NCI-H2029 treated with DMSO at 0.1 percent for 48 hours (cell line): ENCODE results near the gene SYNE2.
"Not testable (repeated sequence)": the region's sequence is repeated elsewhere in the genome, so short reads cannot be mapped to it uniquely, and the experiment has no call there.

Experiments used
- DNase-seq: peaks from one replicate; lab custom pipeline; 2025; lab: John Stamatoyannopoulos, UW

The SYNE2 gene

GRCh38 chr14:64081174-64081746 is 228.5 kb downstream of the SYNE2 start:
- no peak for DNase-seq

- DNase-seq, result no peak
Measured at GRCh38 chr14:64082837-64083236, 230.0 kb downstream of the SYNE2 start.

GRCh38 chr14:64088647-64088964 is 235.8 kb downstream of the SYNE2 start:
- DNase-seq, result no peak

DNA sequence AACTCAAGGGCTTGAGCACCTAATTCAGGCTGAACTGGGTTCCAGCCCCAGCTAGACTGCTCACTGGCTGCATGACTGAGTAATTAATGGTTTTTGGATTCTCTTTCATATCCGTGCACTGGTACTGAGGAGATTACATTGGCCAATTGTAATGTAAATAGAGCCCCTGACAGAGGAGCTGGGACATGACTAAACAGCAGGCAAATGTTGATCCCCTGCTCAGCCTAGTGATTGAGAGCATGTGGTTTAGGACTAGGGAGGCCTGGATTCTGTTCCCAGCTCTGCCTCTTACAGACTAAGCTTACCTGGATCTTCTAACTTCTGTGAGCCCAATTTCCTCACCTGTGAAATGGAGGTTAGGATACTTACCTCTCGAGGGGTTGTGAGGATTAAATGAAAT is 237.1 kb downstream of the SYNE2 start:
- no peak for DNase-seq

DNA sequence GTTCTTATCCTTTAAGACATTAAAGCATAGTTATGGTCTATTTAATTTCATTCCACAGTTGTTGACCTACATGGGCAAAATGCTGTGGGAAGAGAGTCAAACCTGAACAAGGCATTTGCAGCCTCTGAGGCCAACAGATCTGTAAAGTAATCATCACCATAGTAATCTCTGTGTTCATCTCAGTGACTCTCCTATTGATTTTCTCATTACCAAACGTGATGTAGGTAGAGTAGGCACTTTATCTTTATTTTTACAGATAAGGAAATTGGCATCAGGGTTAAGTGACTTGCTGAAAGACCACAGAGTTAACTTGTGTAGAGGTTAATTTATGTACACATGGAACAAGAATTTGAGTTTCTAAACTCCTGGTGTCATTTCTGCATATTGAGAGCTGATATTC is 238.4 kb downstream of the SYNE2 start:
- DNase-seq, result no peak

DNA sequence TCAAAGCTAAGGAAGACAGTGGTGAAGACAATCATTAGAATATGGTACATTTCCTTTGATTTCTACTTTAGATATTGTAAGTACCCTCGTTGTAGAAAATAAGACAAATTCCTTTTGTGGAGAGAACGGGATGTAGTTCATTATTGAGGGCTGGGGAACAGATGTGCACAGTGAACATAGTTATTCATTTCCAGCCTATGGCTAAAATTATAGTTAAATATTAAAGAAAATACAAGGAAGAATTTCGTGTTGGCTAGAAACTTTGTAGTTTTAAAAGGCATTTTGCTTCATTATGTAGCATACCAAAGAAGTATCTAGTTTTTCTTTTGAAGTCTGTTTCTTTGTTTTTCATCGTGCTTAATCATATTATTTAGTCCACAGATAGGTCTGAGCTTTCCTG is 239.5 kb downstream of the SYNE2 start:
- DNase-seq, result no peak

- no peak for DNase-seq
Measured at GRCh38 chr14:64092940-64093339, 240.1 kb downstream of the SYNE2 start.

- DNase-seq, result no peak
Measured at GRCh38 chr14:64095620-64096019, 242.8 kb downstream of the SYNE2 start.

DNA sequence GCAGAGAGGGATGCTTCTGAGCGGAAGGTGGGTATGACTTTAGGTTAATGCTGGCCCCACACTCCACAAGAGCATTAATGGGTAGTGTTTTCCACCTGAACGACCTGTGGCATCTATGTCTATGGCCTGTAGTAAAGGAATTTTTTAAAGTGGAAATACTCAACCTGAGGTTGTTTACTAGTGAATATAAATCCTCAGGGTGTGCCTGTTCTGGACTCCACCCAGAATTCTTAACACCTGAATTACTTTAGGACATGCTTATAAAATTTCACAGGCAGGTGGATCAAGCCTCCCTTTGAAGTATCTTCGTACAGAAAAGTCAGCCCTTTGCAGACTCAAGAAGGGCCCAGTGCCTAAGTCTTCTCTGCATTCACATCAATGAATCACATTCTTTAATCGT is 245.3 kb downstream of the SYNE2 start:
- no peak for DNase-seq

DNA sequence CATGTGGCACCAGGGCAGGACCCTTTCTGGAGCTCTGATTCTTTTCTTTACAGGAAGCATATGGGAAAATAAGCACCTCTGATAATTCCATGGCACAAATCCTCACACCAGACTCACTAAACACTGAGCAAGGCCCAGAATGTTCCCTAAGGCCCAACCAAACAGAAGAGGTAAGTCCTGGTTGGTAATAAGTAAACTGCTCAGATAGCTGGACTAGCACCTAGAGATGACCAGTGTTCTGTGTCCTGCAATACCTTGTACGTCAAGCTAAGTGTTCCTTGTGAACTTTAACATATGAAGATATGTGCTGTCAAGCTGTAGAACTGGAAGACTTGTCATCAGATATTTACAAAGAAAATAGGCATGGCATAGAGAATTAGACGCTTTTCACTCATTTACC is 254.6 kb downstream of the SYNE2 start:
- DNase-seq, result no peak

- no peak for DNase-seq
Measured at GRCh38 chr14:64109819-64110554, 257.2 kb downstream of the SYNE2 start.

GRCh38 chr14:64110802-64111201 is 258.0 kb downstream of the SYNE2 start:
- no peak for DNase-seq

DNA sequence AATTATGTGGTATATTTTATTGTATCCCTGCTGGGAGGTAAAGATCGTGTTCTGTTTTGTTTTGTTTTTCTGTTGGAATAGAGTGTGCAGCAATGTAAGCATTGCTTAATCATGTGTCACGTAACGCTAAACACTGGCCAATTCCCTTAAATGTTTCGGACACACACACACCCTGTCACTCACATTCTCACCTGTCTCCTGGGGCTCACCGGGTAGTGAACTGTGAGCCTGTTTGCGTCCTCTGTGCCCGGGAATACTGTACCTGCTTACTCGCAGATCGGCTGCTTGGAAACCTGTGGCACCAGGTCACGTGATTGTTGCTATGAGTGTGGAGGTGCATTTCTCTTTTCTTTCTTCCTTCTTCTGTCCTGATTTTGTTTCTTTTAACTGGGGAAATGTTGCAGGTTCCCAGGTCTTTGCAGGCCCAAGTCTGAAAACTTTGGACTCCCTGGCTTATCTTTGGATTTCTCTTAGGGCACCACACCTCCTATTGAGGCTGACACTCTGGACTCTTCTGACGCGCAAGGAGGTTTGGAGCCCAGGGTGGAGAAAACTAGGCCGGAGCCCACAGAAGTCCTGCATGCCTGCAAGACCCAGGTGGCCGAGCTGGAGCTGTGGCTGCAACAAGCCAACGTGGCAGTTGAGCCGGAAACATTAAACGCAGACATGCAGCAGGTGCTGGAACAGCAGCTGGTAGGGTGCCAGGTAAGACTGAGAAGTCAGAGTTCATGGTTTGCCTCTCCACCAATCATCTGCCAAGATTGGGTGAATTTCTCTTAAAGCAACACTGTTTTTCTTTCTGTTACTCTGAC is 260.3 kb downstream of the SYNE2 start:
- peak; percentile 48 for DNase-seq

DNA sequence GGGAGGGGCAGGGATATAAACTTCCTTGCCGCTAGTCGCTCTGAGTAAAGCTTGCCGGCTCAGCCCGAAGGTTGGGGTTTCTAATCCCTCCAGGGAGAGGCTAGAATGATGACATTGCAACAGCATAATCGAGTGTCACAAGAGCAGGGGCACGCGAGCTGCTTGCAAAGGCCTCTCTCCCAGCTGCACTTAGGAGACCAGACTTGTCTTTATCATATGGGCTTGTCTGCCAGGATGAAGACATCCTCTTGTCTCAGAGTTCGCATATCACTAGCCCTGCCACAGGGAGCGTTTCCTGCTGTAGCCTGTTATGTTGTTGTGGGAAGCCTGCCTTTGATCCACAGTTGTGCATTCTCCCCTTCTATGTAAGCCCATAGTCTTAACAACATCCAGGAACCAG is 261.4 kb downstream of the SYNE2 start:
- DNase-seq, result no peak

DNA sequence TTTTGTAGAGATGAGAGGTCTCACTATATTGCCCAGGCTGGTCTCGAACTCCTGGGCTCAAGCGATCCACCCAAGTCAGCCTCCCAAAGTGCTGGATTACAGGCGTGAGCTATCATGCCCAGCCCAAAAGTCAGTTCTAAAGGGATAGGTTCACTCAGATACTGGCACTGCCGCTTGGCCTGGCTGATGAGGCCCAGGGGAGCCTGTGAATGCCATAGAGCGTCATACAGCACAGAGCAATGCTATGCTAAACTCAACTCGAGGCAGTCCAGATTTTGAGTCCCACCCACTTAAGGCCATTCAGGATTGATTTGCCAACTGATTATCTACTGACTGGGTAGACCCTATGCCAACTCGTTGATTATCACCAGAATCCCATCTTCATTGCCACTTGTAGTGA is 262.0 kb downstream of the SYNE2 start:
- DNase-seq, result no peak

DNA sequence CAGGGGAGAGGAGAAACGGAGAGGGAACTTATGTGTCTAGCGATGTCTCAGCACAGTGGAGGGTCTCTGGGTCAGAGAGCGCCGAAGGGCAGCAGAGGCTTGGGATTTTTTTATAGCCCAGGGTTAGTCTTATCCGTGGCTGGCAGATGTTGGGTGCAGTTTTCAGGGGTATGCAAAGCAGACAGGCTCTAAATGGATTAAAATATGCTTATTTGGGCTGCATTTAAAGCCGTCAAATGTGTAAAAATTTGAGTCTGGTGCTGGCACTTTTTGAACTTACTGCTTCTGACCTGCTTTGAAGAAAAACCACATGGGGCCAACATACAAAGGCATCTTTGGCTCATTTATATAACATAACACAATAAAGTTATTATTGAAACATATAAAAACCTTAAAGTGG is 262.6 kb downstream of the SYNE2 start:
- DNase-seq, result no peak

GRCh38 chr14:64117671-64118402 is 265.0 kb downstream of the SYNE2 start:
- no peak for DNase-seq

GRCh38 chr14:64118403-64118742 is 265.6 kb downstream of the SYNE2 start:
- DNase-seq, result not testable (repeated sequence)

DNA sequence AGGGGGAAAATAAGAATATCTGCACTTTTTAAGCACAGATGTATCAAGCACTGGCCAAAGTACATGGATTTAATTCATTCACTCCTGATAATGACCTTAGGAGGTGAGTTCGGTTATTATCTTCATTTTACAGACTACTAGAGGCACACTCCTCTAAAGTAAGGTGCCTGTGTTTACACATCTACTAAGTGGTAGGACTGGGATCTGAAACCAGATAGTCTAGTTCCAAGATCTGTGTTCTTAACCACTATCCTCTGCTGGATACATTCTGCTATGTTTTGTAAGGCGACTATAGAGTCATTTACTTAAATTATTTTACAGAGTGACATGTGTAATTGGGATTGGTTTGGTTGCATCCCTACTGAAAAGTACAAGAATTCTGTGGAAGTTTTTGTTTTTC is 266.1 kb downstream of the SYNE2 start:
- DNase-seq, result no peak

GRCh38 chr14:64119500-64119899 is 266.7 kb downstream of the SYNE2 start:
- no peak for DNase-seq

DNA sequence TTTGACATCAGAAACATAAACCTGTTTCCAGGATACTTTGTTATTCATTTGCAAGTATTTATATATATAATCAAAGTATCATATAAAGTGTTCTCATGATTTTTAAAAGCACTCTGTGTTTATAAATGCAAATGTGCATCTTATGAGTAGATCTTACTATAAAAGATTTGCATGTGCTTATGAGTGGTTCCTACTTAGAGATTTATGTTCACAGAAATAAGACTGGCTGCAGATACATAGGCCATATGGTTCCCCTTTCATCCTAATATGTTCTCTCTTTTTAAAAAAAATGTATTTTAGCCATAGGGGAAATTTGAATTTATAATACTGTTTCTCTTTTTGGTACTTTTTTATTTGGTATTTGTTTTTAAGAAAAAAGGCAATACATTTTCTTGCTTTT is 267.2 kb downstream of the SYNE2 start:
- DNase-seq, result no peak

DNA sequence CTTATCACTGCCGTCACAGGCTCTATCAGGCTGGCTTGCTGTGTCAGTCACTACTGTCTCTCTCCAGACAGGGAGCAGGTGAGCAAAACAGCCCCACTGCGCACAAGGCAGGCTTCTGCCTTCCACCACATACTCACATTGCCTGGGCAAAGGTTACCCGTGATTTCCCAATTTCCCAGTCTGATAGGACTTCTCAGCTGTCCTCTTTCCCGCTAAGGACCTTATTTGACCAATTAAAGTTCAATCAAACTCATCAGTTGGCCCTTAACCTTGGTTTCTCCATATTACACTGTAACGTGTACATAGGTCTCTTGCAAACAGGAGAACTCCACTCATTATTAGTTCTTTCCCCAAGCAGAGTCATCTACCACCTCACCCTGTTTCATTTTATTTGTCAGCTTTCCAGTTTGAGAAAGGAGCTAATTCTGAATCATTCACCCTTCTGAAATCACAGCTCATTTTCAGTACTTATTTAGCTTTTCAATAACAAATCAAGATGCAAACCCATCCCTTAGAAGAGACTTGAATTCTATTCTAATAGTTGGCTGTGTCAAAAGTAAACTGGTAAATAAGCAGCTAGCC is 270.5 kb downstream of the SYNE2 start:
- DNase-seq, result no peak
